Neuron (in vitro differentiated cells): Measurements from ENCODE around the gene TRIM10.

Experiments
- H2AFZ ChIP-seq: one replicate; pipeline ENCODE4 v1.6.1; 2013; ENCODE audit warnings: low read depth, mild to moderate bottlenecking, inconsistent platforms, low read length, moderate library complexity
- H3K27me3 ChIP-seq: one replicate; pipeline ENCODE4 v1.6.1; 2013; ENCODE audit warnings: low read length; ENCODE audit not compliant: insufficient read depth
- H3K36me3 ChIP-seq: one replicate; pipeline ENCODE4 v1.6.1; 2013; ENCODE audit warnings: low read length; ENCODE audit not compliant: insufficient read depth
- H3K4me1 ChIP-seq: one replicate; pipeline ENCODE4 v1.6.1; 2013; ENCODE audit warnings: low read length; ENCODE audit not compliant: insufficient read depth
- H3K4me3 ChIP-seq: 2 replicates; pipeline ENCODE4 v1.5.1; 2013; ENCODE audit warnings: mild to moderate bottlenecking, low read length, moderate library complexity
- H3K9me3 ChIP-seq: one replicate; pipeline ENCODE4 v1.6.1; 2013; ENCODE audit warnings: low read length

The TRIM10 gene

DNA sequence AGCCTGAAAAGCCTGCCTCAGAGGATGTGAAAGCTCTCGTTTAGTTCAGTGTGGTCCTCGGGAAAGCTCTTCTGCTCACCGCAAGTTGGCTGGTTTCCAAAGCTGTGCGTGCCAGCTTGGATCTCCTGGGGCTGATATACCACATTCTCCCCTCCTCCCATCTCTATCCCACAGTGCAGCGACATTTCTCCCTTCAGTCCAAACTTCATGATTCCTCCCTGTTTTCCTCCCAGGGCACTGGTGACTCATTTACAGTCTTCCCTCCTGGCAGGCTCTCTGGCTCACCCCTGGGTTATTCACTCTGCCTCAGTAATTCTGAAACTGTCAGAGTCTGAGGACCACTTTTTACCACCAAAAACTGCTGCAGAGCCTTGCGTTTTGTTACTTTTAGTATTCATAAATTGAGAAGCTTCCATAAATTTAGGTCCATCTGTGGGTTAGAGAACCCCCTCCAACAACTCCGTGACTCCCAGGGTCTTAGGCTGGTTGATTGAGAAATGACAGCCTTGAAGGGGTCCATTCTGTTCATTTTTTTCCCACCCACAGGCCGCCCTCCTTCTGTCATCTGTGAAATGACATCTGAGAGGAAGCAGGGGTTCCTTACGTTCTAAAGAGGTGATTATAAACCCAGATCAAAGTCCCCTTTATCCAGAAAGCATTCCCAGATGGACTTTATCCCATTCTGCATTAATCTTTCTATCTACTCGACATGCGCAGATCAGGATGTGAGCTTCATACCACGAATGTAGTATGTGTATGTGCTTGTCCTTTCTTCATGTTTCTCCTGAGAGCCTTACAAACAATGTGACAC, 6.1 kb downstream of the TRIM10 start:
- Histone ChIP-seq H3K36me3 (no peaks in the 10 kb centered on the region), H3K4me1 (no peaks in the 10 kb centered on the region), H3K9me3 (no peaks in the 10 kb centered on the region), H3K27me3 (peaks cover 32% of the 10 kb centered on the region), H2AFZ (no peak overlapping the region), H3K4me3 (no peak overlapping the region)

- H3K36me3 ChIP-seq = no peaks in the 10 kb centered on the region
- H3K4me1 ChIP-seq = no peaks in the 10 kb centered on the region
- peaks cover 32% of the 10 kb centered on the region for H3K27me3 ChIP-seq
- H2AFZ ChIP-seq = no peak overlapping the region
- H3K9me3 ChIP-seq = no peaks in the 10 kb centered on the region
- H3K4me3 ChIP-seq = no peak overlapping the region
Measured at GRCh38 chr6:30154061-30154460, 7.0 kb downstream of the TRIM10 start.

GRCh38 chr6:30152910-30153610, 8.0 kb downstream of the TRIM10 start:
- Histone ChIP-seq H3K4me3 (no peak overlapping the region), H3K36me3 (no peaks in the 10 kb centered on the region), H3K4me1 (no peaks in the 10 kb centered on the region), H2AFZ (no peak overlapping the region), H3K27me3 (peaks cover 28% of the 10 kb centered on the region), H3K9me3 (no peaks in the 10 kb centered on the region)

DNA sequence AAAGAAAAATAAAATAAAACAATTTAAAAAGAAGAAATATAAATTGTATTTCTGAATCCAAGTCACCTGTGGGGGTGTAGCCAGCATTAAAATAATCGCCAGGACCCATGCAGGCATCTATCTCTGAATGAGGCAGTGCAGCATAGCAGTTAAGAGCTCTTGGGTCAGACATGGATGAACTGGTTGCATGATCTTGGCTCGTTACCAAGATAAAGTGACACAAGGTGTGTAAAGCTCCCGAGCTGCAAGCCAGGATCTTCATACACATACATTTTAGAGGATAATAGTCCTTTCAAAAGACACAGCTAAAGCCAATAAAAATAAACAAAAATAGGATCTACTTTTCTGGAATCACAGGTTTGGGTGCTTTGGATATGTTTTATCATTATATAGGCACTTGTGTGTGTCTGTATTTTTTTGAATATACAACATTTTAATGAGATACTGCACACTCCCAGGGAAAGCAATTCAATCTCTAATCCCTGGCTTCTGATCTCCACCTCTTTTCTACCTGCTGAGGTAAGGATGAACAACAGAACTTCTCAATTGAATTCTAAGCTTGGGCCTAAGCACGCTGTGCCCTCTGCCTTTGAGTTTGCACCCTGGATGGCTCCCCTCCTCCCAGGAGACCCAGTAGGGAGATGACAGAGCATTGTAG, 8.9 kb downstream of the TRIM10 start:
- Histone ChIP-seq H3K4me1 (no peaks in the 10 kb centered on the region), H3K9me3 (no peaks in the 10 kb centered on the region), H3K36me3 (no peaks in the 10 kb centered on the region), H3K27me3 (peaks cover 24% of the 10 kb centered on the region), H2AFZ (no peak overlapping the region), H3K4me3 (no peak overlapping the region)

DNA sequence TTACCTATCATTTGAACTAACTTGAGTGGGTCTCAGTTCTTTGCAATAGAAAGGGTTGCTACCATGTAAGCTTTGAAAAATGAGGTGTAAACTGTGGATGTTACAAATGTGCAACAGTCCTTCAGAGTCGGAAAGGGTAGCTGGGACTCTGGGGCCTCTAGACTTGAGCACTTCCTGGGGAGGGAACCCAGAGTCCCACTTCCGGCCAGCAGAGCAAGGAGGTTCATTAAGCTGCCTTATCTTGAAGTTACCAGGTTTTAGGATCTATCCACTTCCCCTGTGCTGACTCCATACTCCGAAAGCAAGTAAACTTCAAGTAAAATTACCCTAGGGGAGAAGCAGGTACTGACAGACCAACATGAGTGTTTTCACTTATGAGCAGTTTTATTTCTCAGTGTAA, 9.4 kb downstream of the TRIM10 start:
- peaks cover 24% of the 10 kb centered on the region for H3K27me3 ChIP-seq
- H2AFZ ChIP-seq = no peak overlapping the region
- H3K9me3 ChIP-seq = no peaks in the 10 kb centered on the region
- no peaks in the 10 kb centered on the region for H3K36me3 ChIP-seq
- H3K4me1 ChIP-seq = no peaks in the 10 kb centered on the region
- H3K4me3 ChIP-seq = no peak overlapping the region

DNA sequence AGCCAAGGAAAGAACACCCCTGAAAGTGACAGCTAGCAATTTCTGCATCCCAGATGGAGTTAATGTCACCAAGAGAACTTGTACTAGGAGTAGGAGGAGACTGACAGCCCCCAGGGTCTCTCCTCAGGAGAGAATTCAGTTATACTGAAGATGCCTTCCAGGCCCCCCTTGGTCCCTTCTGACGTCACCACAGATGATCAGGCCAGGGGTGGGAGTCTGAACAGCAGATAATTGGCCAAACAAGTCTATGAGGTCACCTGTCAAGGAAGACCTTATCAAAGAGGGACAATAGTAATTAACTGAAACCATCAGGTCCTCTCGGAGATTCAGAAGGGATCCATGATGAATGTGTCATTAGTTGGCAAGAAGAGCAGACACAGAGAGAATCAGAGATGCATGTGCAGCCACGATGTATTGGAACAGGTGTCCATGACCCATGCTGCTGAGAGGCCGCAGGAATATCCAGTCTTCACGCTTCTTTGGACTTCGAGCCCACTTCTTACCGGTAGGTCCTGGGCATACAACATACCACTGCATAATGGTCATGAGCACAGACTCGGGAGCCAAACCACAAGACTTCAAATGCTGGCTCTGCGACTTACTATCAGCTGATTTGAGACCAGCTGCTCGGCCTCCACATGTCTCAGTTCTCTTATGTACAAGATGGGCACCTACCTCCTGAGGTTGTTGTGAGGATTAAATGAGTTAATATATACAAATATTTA, 10.2 kb downstream of the TRIM10 start:
- no peaks in the 10 kb centered on the region for H3K36me3 ChIP-seq
- peaks cover 24% of the 10 kb centered on the region for H3K27me3 ChIP-seq
- no peak overlapping the region for H3K4me3 ChIP-seq

DNA sequence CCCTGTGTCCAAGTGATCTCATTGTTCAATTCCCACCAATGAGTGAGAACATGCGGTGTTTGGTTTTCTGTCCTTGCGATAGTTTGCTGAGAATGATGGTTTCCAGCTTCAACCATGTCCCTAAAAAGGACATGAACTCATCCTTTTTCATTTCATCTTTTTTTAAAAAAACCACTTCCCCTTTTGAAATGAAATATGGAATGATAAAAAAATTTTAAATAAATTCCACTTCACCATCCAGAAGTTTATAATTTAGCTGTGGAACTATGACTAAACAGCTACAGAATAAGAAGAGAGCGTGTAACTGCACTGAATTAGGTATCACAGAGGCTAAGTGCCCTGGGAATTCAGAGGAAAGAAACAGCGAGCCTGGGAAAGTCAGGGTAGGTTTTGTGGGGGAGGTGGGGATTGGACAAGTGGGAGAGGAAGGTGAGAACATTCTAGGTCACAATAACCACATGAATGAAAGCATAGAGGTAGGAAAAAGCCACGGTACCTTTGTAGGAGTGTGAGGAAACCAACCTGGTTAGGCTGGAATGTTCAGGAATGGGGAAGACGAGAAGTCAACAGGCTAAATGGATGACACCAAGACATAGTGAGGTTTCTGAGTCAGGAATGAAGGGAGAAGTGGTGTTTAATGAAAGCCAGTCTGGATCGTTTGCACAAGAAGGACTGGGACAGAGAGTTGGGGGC, 11.0 kb downstream of the TRIM10 start:
- Histone ChIP-seq H3K36me3 (no peaks in the 10 kb centered on the region), H3K9me3 (no peaks in the 10 kb centered on the region), H3K27me3 (peaks cover 24% of the 10 kb centered on the region), H2AFZ (no peak overlapping the region), H3K4me3 (no peak overlapping the region), H3K4me1 (no peaks in the 10 kb centered on the region)

More for the DNA sequence above, 10.2 kb downstream of the TRIM10 start:
- Histone ChIP-seq H3K9me3 (no peaks in the 10 kb centered on the region), H2AFZ (no peak overlapping the region), H3K4me1 (no peaks in the 10 kb centered on the region)

GRCh38 chr6:30149234-30149633, 11.8 kb downstream of the TRIM10 start:
- Histone ChIP-seq H3K4me1 (no peaks in the 10 kb centered on the region), H3K4me3 (no peak overlapping the region), H3K27me3 (peaks cover 21% of the 10 kb centered on the region), H3K9me3 (no peaks in the 10 kb centered on the region), H3K36me3 (no peaks in the 10 kb centered on the region), H2AFZ (no peak overlapping the region)

- Histone ChIP-seq H2AFZ (no peak overlapping the region), H3K4me1 (no peaks in the 10 kb centered on the region), H3K36me3 (no peaks in the 10 kb centered on the region), H3K9me3 (no peaks in the 10 kb centered on the region), H3K4me3 (no peak overlapping the region), H3K27me3 (peaks cover 12% of the 10 kb centered on the region)
Measured at GRCh38 chr6:30147096-30147495, 13.9 kb downstream of the TRIM10 start.

DNA sequence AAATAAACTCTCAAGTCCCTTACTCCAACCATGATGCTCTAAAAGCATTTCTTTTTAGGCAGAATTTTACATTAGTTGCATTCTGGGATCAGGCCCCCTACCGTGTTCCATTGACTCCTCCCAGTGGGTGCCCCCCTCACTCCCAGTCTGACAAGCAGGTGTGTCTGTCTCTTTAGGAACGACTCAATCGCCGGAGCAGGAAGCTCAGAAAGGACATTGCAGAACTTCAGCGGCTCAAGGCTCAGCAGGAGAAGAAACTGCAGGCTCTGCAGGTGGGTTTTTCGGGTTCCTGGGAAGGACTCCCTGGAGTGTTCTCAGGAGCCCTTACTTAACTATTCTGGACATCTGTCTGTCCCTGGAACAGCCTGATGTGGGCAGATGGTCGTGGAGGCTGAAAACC, 15.2 kb downstream of the TRIM10 start:
- peaks cover 8% of the 10 kb centered on the region for H3K27me3 ChIP-seq

GRCh38 chr6:30144811-30145210, 16.2 kb downstream of the TRIM10 start:
- Histone ChIP-seq H3K9me3 (no peaks in the 10 kb centered on the region), H3K4me3 (no peak overlapping the region), H3K27me3 (peaks cover 2% of the 10 kb centered on the region), H2AFZ (no peak overlapping the region), H3K36me3 (no peaks in the 10 kb centered on the region), H3K4me1 (no peaks in the 10 kb centered on the region)

More for the DNA sequence above, 15.2 kb downstream of the TRIM10 start:
- H2AFZ ChIP-seq = no peak overlapping the region
- H3K9me3 ChIP-seq = no peaks in the 10 kb centered on the region
- no peak overlapping the region for H3K4me3 ChIP-seq
- H3K36me3 ChIP-seq = no peaks in the 10 kb centered on the region
- no peaks in the 10 kb centered on the region for H3K4me1 ChIP-seq

GRCh38 chr6:30143780-30144179, 17.2 kb downstream of the TRIM10 start:
- no peaks in the 10 kb centered on the region for H3K9me3 ChIP-seq
- H3K4me1 ChIP-seq = no peaks in the 10 kb centered on the region
- no peak overlapping the region for H3K4me3 ChIP-seq
- no peaks in the 10 kb centered on the region for H3K36me3 ChIP-seq
- peaks cover 2% of the 10 kb centered on the region for H3K27me3 ChIP-seq
- no peak overlapping the region for H2AFZ ChIP-seq
